Measurements from ENCODE around the gene CD101. TPM values are rescaled to one million over a fixed set of nuclear protein-coding genes. Genes with fewer than 3 reads are reported as not detected.
"Not testable (repeated sequence)": the region's sequence is repeated elsewhere in the genome, so short reads cannot be mapped to it uniquely, and the experiment has no call there.

The CD101 gene
- total RNA-seq, 4 donors from 2014 or later, result 0.42 to 3.4 (median 2.2) TPM

DNA sequence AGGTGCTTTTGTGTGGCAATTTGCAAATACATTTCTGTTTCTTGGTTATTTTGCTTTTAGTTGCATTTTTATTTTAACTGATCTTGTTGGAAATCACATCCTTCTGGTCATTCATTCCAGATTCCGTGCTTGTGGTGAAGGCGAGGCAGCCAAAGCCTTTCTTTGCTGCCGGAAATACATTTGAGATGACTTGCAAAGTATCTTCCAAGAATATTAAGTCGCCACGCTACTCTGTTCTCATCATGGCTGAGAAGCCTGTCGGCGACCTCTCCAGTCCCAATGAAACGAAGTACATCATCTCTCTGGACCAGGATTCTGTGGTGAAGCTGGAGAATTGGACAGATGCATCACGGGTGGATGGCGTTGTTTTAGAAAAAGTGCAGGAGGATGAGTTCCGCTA is 34.8 kb upstream of the CD101 start:
- intact Hi-C loops (cut with DNase I), result no loop called here
- TF ChIP-seq, protein P1, sequence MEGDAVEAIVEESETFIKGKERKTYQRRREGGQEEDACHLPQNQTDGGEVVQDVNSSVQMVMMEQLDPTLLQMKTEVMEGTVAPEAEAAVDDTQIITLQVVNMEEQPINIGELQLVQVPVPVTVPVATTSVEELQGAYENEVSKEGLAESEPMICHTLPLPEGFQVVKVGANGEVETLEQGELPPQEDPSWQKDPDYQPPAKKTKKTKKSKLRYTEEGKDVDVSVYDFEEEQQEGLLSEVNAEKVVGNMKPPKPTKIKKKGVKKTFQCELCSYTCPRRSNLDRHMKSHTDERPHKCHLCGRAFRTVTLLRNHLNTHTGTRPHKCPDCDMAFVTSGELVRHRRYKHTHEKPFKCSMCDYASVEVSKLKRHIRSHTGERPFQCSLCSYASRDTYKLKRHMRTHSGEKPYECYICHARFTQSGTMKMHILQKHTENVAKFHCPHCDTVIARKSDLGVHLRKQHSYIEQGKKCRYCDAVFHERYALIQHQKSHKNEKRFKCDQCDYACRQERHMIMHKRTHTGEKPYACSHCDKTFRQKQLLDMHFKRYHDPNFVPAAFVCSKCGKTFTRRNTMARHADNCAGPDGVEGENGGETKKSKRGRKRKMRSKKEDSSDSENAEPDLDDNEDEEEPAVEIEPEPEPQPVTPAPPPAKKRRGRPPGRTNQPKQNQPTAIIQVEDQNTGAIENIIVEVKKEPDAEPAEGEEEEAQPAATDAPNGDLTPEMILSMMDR (IDR thresholded peaks at IDR 0.05), result no peak
- no peak for TF ChIP-seq POLR2A (IDR thresholded peaks at IDR 0.05)

DNA sequence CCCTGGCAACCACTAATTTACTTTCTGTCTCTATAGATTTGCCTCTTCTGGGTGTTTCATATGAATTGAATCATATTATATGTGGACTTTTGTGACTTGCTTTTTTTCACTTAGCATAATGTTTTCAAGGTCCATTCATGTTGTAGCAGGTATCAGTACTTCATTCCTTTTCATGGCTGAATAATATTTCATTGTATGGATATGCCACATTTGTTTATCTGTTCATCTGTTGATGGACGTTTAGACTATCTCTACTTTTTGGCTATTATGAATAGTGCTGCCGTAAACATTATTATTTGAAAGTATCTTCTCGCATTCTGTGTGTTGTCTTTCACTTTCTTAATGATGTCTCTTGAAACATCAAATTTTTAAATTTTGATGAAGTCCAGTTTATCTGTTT is 32.8 kb upstream of the CD101 start:
- TF ChIP-seq, protein P1 (IDR thresholded peaks at IDR 0.05), result no peak
- no peak for TF ChIP-seq POLR2A (IDR thresholded peaks at IDR 0.05)
- Histone ChIP-seq H3K9me3 (no peaks in the 10 kb centered on the region), H3K4me3 (no peak overlapping the region), H3K4me1 (peaks cover 0 to 13% (median 0%) of the 10 kb centered on the region in 3 donors), H3K27me3 (no peaks in the 10 kb centered on the region), H3K27ac (no peak overlapping the region), H3K36me3 (peaks cover 0 to 64% (median 0%) of the 10 kb centered on the region in 3 donors)
- intact Hi-C loops (cut with DNase I), result no loop called here
- 84 to 94% methylated on average over 3 of the region's 3 CpGs for WGBS, 2 donors
- DNase-seq, result no peak

More for the DNA sequence above, 34.8 kb upstream of the CD101 start:
- 91 to 94% methylated on average over 10 to 11 of the region's 11 CpGs for WGBS, 2 donors
- Histone ChIP-seq H3K27ac (no peak overlapping the region), H3K27me3 (no peaks in the 10 kb centered on the region), H3K4me1 (peaks cover 0 to 3% (median 0%) of the 10 kb centered on the region in 3 donors), H3K4me3 (no peak overlapping the region), H3K36me3 (peaks cover 0 to 74% (median 0%) of the 10 kb centered on the region in 3 donors), H3K9me3 (no peaks in the 10 kb centered on the region)
- no peak for DNase-seq

DNA sequence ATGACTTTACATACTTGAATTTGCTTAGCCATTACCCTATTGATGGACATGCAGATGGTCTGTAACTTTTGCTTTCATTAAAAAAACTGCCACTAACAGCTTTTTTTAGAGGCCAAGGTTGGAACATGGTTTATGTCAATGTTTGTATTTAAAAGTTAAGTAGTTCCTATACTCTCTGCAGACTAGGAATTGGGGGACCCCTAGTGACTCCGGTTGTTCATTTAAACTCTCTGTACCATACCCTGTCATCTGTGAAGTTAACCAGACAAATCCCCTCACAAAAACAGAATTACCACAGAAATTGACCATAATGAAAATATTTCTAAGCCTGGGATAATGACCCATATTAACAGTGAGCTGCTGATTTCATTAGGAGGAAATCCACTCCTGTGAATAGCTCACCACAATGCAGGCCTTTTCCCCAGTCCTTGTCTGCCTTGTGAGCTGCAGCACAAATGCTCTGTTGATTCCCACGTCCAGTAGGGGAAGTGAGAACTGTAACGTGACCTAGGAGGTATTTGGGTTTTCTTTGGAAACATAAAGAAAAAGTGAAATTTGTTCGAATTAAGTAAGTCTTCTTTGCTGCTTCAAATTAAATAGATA is 30.2 kb upstream of the CD101 start:
- WGBS, 2 donors, result 78 to 80% methylated on average over 4 of the region's 4 CpGs
- Histone ChIP-seq H3K4me1 (peaks cover 0 to 13% (median 0%) of the 10 kb centered on the region in 3 donors), H3K9me3 (no peaks in the 10 kb centered on the region), H3K36me3 (peaks cover 4 to 60% (median 5%) of the 10 kb centered on the region in 3 donors), H3K4me3 (no peak overlapping the region), H3K27me3 (no peaks in the 10 kb centered on the region), H3K27ac (no peak overlapping the region)
- no peak for DNase-seq
- intact Hi-C loops (cut with DNase I), result no loop called here
- no peak for TF ChIP-seq POLR2A (IDR thresholded peaks at IDR 0.05)
- TF ChIP-seq, protein P1 (IDR thresholded peaks at IDR 0.05), result no peak

DNA sequence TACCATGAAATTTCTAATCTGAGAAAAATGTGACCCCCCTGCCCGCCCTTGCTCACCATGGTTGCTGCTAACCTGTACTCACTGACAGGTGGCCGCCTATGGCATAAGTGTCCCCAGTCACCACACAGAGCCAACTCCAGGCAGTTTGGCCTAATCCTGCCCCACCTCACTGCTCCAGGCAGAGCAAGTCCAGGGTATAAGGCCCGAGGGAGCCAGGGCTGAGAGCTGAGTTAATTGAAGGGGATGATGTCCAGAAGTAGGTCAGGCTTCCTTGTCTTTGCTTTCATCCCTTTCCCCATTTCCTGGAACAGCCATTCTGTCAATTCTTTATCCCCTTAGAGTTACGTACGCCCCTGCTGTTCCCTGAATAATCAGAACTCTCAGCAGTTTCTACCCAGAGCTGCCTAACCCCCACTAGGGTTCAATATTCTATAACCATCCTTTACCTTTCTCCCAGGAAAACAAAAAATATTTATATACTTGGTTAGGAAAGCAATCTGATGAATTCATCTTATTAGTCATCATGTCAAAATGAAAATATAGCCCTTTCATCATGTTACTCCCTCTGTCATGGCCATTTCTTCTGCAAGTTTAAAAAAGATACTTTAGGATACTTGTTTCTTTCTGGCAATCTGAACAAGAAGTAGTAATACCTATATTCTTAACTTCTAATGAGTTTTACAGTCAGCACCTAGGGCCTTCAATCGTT is 29.4 kb upstream of the CD101 start:
- intact Hi-C loops (cut with DNase I), result no loop called here
- 78 to 81% methylated on average over 5 to 6 of the region's 6 CpGs for WGBS, 2 donors
- no peaks in the 10 kb centered on the region for H3K27me3 ChIP-seq
- no peak for DNase-seq
- peaks cover 4 to 53% (median 5%) of the 10 kb centered on the region in 3 donors for H3K36me3 ChIP-seq
- peaks cover 0 to 13% (median 0%) of the 10 kb centered on the region in 3 donors for H3K4me1 ChIP-seq
- no peak overlapping the region for H3K4me3 ChIP-seq
- H3K27ac ChIP-seq, result no peak overlapping the region
- no peaks in the 10 kb centered on the region for H3K9me3 ChIP-seq
- TF ChIP-seq POLR2A (IDR thresholded peaks at IDR 0.05), result no peak
- TF ChIP-seq, protein P1 (IDR thresholded peaks at IDR 0.05), result no peak

DNA sequence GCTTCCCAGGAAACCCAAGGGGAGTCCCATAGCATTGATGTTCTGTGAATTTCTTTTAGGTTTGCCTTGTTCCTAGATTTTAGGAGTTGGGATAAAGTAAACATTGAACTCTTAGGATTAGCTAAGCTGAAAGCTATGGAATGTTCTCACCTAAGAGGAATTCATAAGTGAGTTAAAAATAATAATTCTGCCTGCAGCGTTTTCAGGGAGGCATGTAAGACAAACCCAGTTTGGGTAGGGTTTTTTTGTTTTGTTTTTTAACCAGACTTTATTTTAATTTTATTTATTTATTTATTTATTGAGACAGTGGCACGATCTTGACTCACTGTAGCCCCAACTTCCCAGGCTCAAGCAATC is 28.9 kb upstream of the CD101 start:
- WGBS, 2 donors, result 45 to 71% methylated on average over 2 of the region's 2 CpGs
- H3K4me3 ChIP-seq, result no peak overlapping the region
- H3K27ac ChIP-seq, result no peak overlapping the region
- no peak for DNase-seq
- peaks cover 0 to 13% (median 0%) of the 10 kb centered on the region in 3 donors for H3K4me1 ChIP-seq
- intact Hi-C loops (cut with DNase I), result no loop called here
- no peaks in the 10 kb centered on the region for H3K27me3 ChIP-seq
- H3K36me3 ChIP-seq, result peaks cover 4 to 48% (median 5%) of the 10 kb centered on the region in 3 donors
- H3K9me3 ChIP-seq, result no peaks in the 10 kb centered on the region
- TF ChIP-seq, protein P1 (IDR thresholded peaks at IDR 0.05), result no peak
- no peak for TF ChIP-seq POLR2A (IDR thresholded peaks at IDR 0.05)

DNA sequence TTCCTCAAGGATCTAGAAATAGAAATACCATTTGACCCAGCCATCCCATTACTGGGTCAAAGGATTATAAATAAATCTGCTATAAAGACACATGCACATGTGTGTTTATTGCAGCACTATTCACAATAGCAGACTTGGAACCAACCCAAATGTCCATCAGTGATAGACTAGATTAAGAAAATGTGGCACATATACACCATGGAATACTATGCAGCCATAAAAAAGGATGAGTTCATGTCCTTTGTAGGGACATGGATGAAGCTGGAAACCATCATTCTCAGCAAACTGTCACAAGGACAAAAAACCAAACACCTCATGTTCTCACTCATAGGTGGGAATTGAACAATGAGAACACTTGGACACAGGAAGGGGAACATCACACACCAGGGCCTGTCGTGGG is 21.3 kb upstream of the CD101 start:
- peaks cover 0 to 13% (median 0%) of the 10 kb centered on the region in 3 donors for H3K4me1 ChIP-seq
- intact Hi-C loops (cut with DNase I); DNase-seq; H3K4me3 ChIP-seq; H3K9me3 ChIP-seq; H3K27me3 ChIP-seq; H3K27ac ChIP-seq: not testable (repeated sequence)
- peaks cover 0 to 32% (median 3%) of the 10 kb centered on the region in 3 donors for H3K36me3 ChIP-seq
- 76 to 88% methylated on average over 1 of the region's 1 CpG for WGBS, 2 donors

Data from esophagus squamous epithelium (tissue), 5 donors.